Activated naive CD4-positive, alpha-beta T cell treated with anti-CD3 and anti-CD28 coated beads, Interleukin-2, amount 50 U/mL, for 24 hours (primary cell): Measurements from ENCODE around the gene C1orf185.

Experiments
- H3K27ac Mint-ChIP-seq: one replicate; pipeline ENCODE4 v1.8.0; 2021; ENCODE audit warnings: mild to moderate bottlenecking, mixed read lengths
- H3K27me3 Mint-ChIP-seq: one replicate; pipeline ENCODE4 v1.8.0; 2021; ENCODE audit warnings: mixed read lengths
- H3K36me3 Mint-ChIP-seq: one replicate; pipeline ENCODE4 v1.8.0; 2021; ENCODE audit warnings: mixed read lengths
- H3K4me1 Mint-ChIP-seq: one replicate; pipeline ENCODE4 v1.8.0; 2021; ENCODE audit warnings: mixed read lengths
- H3K4me3 Mint-ChIP-seq: one replicate; pipeline ENCODE4 v1.8.0; 2021; ENCODE audit warnings: mild to moderate bottlenecking, mixed read lengths
- H3K9me3 Mint-ChIP-seq: one replicate; pipeline ENCODE4 v1.8.0; 2021; ENCODE audit warnings: mixed read lengths

The C1orf185 gene

DNA sequence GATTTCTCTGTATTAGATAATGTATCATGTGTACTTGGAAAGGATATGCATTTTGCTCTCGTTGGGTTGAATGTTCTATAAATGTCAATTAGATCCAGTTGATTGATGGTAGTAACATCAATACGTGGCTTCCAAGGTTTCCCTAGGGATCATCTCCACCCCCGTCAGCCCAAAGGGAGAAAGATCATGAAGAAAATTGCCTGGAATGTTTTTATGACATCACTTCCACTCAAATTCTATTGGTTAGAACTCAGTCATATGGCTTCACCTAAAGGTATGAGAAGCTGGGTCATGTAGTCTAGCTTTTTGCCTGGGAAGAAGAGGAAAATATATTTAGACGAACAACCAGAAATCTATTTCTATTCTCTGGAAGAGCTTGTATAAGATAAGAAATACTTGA, at the start of gene C1orf185:
TSS of gene C1orf185 (plus strand) at position 253 of the 400 bp plus-strand sequence. CDS start at position 259, 6 bp downstream.
- no peak within 1 kb of the TSS for H3K27ac Mint-ChIP-seq
- H3K27me3 Mint-ChIP-seq, result peaks cover 9% of the 10 kb centered on the region
- H3K9me3 Mint-ChIP-seq, result no peaks in the 10 kb centered on the region
- no peaks in the 10 kb centered on the region for H3K36me3 Mint-ChIP-seq
- H3K4me1 Mint-ChIP-seq, result no peaks in the 10 kb centered on the region
- no peak within 1 kb of the TSS for H3K4me3 Mint-ChIP-seq

DNA sequence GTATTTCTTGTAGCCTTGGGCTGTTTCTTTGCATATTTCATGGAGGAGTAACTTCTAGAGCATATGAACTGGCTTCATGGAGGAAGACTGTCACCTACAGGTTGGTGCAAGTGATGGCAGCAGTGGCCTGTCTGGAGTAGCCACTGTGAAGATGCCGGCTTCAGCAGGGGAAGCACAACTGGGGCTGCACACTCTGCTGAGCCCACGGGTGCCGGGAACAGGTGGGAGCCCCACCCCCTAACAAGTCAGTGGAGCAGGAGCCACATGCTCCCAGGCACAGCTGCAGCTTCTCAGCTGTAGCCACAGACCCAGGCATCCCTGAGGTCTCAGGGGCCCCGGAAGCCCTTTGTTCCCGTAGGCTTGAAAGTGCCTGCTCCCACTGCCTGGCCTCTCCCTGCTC, 43.2 kb upstream of the C1orf185 start:
- H3K27ac Mint-ChIP-seq, result no peak overlapping the region
- H3K27me3 Mint-ChIP-seq, result peaks cover 14% of the 10 kb centered on the region
- no peaks in the 10 kb centered on the region for H3K4me1 Mint-ChIP-seq
- H3K4me3 Mint-ChIP-seq, result no peak overlapping the region
- H3K36me3 Mint-ChIP-seq, result peaks cover 5% of the 10 kb centered on the region
- H3K9me3 Mint-ChIP-seq, result peaks cover 13% of the 10 kb centered on the region

- peaks cover 16% of the 10 kb centered on the region for H3K27me3 Mint-ChIP-seq
- H3K4me1 Mint-ChIP-seq, result no peaks in the 10 kb centered on the region
- H3K27ac Mint-ChIP-seq, result no peak overlapping the region
- peaks cover 5% of the 10 kb centered on the region for H3K36me3 Mint-ChIP-seq
- no peak overlapping the region for H3K4me3 Mint-ChIP-seq
- H3K9me3 Mint-ChIP-seq, result peaks cover 13% of the 10 kb centered on the region
Observed at GRCh38 chr1:51061231-51061918, 40.7 kb upstream of the C1orf185 start.

DNA sequence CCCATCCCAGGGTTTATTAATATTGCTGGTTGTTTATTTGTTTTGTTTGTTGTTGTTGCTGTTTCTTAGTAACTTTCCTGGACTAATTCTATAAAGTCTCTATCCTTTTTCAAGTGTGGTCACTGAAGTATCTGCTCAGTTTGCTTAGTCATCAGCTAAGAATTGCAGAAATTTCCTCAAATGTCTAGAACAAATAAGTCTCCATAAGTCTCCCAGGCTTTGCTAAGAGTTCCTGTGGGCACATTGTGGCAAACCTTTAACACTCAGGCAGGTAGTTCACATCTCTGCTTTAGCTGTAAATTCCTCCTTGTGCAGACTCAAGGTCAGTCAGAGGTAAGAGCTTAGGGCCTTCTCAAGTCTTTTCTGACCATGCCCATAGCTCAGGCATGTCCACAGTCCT, 38.9 kb upstream of the C1orf185 start:
- H3K4me1 Mint-ChIP-seq, result no peaks in the 10 kb centered on the region
- H3K4me3 Mint-ChIP-seq, result no peak overlapping the region
- H3K27me3 Mint-ChIP-seq, result peaks cover 17% of the 10 kb centered on the region
- H3K9me3 Mint-ChIP-seq, result peaks cover 9% of the 10 kb centered on the region
- H3K27ac Mint-ChIP-seq, result no peak overlapping the region
- peaks cover 3% of the 10 kb centered on the region for H3K36me3 Mint-ChIP-seq

DNA sequence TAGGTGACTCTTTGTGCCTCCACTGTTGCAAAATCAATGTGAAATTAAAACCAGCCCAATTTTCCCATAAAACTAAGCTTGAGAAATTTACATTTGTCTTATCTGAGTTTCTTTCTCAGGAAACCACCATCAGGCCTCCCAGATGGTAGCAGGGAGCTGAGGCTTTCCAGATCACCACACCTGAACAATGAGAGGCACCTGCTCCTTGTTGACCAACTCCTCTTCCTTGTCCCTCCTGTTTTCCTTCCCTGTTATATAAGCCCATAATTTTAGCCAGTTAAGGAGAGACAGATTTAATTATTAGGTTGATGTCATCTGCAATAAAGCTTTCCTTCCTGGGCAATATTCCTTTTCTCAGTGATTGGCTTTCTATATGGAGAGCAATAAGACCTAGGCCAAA, 32.0 kb upstream of the C1orf185 start:
- no peak overlapping the region for H3K27ac Mint-ChIP-seq
- no peaks in the 10 kb centered on the region for H3K4me1 Mint-ChIP-seq

GRCh38 chr1:51070640-51071039, 31.4 kb upstream of the C1orf185 start:
- H3K9me3 Mint-ChIP-seq, result no peaks in the 10 kb centered on the region
- H3K4me1 Mint-ChIP-seq, result no peaks in the 10 kb centered on the region
- peaks cover 17% of the 10 kb centered on the region for H3K27me3 Mint-ChIP-seq
- no peak overlapping the region for H3K27ac Mint-ChIP-seq
- no peak overlapping the region for H3K4me3 Mint-ChIP-seq
- no peaks in the 10 kb centered on the region for H3K36me3 Mint-ChIP-seq

More for the DNA sequence above, 32.0 kb upstream of the C1orf185 start:
- Mint-ChIP-seq H3K4me3 (no peak overlapping the region), H3K27me3 (peaks cover 16% of the 10 kb centered on the region), H3K36me3 (no peaks in the 10 kb centered on the region), H3K9me3 (no peaks in the 10 kb centered on the region)

DNA sequence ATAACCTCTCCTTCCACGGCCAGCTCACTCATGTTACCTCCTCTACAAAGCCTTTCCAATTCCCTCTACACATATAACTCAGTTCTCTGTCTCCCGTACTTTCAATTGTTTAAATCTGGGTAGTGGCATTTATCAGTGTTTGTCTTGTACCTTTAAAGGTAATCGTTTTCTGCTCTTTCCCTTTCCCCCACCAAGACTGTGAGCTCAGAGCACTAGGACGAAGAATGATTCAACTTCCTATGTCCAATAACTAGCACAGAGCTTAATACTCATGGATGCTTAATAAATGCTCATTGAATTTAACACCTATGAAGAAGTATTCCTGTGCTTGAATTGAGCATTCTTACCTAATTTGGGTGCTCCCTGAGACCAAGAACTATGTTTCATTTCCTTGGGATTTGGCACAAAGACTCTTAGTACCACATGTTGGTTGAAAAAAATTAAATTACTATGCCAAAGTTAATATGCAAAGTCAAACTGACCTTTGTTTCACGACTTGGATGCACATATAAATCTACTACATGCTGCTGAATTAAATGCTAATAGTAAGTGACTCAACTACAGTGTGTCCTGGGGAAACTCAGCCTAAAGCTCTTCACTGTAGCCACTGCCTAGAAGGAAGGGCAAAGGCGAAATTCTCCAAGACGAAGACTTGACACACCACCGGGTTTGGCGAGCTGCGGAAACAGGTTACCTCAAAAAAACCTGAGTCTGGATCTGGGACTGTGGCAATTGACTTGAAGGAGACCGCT, 30.6 kb upstream of the C1orf185 start:
- Mint-ChIP-seq H3K27ac (no peak overlapping the region), H3K36me3 (no peaks in the 10 kb centered on the region), H3K27me3 (peaks cover 14% of the 10 kb centered on the region), H3K4me1 (no peaks in the 10 kb centered on the region), H3K4me3 (no peak overlapping the region), H3K9me3 (no peaks in the 10 kb centered on the region)

DNA sequence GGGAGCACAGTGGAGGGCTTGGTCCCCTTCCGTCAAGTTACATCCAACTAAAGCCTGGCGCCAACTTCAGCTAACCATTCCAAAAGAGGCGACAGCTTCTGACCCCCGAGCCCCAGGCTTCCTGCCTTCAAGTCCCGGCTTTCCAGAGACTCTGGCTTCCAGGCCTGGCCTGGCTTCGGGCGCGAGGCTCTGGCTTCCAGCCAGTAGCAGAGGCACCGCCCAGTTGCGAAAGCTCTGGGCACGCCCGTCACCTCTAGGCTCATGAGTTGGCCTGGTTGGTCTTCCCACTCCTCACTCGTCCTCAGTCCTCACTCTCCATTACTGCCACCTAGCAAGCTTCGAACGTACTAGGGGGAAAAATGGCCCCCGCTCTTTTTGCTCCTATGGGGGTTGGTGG, 30.0 kb upstream of the C1orf185 start:
- H3K36me3 Mint-ChIP-seq, result no peaks in the 10 kb centered on the region
- no peaks in the 10 kb centered on the region for H3K9me3 Mint-ChIP-seq
- H3K4me1 Mint-ChIP-seq, result no peaks in the 10 kb centered on the region
- peaks cover 14% of the 10 kb centered on the region for H3K27me3 Mint-ChIP-seq
- H3K27ac Mint-ChIP-seq, result no peak overlapping the region
- H3K4me3 Mint-ChIP-seq, result no peak overlapping the region

- Mint-ChIP-seq H3K4me3 (no peak overlapping the region), H3K9me3 (no peaks in the 10 kb centered on the region), H3K4me1 (no peaks in the 10 kb centered on the region), H3K27ac (no peak overlapping the region), H3K27me3 (peaks cover 11% of the 10 kb centered on the region), H3K36me3 (no peaks in the 10 kb centered on the region)
Observed at GRCh38 chr1:51072651-51073050, 29.4 kb upstream of the C1orf185 start.

DNA sequence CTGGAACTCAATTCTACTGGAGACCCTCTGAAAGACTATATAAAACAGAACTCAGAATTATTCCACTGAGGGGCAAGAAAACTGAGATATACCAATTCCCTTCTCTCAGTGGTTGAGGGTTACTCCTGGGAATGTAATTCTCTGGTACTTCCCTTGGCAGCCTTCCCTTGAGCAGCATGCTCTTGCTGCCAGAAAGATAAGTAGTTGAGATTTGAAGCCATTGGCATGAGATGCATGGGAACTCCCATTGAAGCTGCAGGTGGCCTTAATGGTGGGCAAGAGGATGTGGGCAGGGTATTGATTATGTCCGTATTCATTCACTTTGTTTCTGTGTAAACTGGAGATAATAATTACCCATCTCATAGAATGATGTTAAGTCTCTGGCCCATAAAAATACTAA, 28.6 kb upstream of the C1orf185 start:
- Mint-ChIP-seq H3K36me3 (no peaks in the 10 kb centered on the region), H3K9me3 (no peaks in the 10 kb centered on the region), H3K27me3 (peaks cover 9% of the 10 kb centered on the region), H3K4me3 (no peak overlapping the region), H3K27ac (no peak overlapping the region), H3K4me1 (no peaks in the 10 kb centered on the region)

DNA sequence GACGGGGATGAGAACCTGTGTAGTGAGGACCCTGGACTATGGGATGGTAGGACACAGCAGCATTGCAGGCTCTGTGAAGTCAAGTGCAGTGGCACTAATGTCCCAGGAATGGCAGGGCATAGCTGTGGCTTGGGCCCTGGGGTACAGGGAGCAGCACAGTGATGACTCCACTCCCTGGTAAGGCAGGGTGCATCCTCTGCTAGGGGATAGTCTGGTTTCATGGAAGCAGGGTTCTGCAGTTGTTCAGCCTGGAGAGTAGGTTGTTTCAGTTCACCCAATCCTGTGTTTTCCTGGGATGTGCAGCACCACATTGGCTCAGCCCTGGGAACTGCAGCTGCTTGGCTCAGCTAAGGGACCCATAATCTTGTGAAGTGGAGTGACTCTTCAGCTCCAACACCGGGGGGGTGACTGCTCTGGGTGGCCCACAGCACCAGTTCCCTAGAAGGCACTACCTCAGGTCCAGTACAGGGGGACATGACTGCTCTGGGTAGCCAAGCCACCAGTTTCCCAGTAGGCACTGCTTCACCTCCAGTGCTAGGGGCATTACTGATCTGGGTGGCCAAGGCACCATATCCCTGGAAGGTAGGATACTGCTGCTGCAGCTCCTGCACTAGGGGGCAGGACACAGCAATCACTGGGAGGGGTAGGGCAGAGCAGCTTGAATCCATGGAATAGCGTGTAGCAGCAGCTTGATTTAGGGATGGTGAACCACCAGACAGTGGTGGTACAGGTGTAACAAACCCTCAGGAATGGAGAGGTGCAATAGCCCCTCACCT, 15.3 kb upstream of the C1orf185 start:
- H3K36me3 Mint-ChIP-seq, result peaks cover 4% of the 10 kb centered on the region
- H3K27ac Mint-ChIP-seq, result no peak overlapping the region
- no peaks in the 10 kb centered on the region for H3K9me3 Mint-ChIP-seq
- H3K27me3 Mint-ChIP-seq, result peaks cover 40% of the 10 kb centered on the region
- no peaks in the 10 kb centered on the region for H3K4me1 Mint-ChIP-seq
- H3K4me3 Mint-ChIP-seq, result no peak overlapping the region

DNA sequence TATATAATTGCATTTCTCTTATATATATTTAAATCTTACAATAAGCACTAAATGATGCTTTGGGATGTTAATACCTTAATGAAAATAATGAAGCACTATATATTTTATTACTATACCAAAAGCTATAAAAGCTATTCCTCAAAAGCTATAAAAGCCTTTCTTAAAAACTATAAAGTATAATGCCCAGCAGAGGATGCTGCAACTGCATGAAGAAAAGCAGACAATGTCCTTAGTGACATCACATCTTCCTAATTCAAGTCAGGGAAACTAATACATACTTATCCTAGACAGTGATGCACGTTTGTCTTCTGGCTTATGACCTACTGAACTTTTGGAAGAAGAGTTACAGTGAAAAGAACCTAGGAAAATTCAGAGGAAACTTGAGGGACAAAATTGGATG, 13.6 kb upstream of the C1orf185 start:
- peaks cover 35% of the 10 kb centered on the region for H3K27me3 Mint-ChIP-seq
- H3K36me3 Mint-ChIP-seq, result peaks cover 4% of the 10 kb centered on the region
- no peaks in the 10 kb centered on the region for H3K4me1 Mint-ChIP-seq
- H3K9me3 Mint-ChIP-seq, result peaks cover 8% of the 10 kb centered on the region
- no peak overlapping the region for H3K27ac Mint-ChIP-seq
- no peak overlapping the region for H3K4me3 Mint-ChIP-seq

GRCh38 chr1:51093581-51093980, 8.4 kb upstream of the C1orf185 start:
- no peak overlapping the region for H3K4me3 Mint-ChIP-seq
- no peaks in the 10 kb centered on the region for H3K4me1 Mint-ChIP-seq
- peaks cover 4% of the 10 kb centered on the region for H3K36me3 Mint-ChIP-seq
- peaks cover 20% of the 10 kb centered on the region for H3K9me3 Mint-ChIP-seq
- H3K27ac Mint-ChIP-seq, result no peak overlapping the region
- H3K27me3 Mint-ChIP-seq, result peaks cover 47% of the 10 kb centered on the region

DNA sequence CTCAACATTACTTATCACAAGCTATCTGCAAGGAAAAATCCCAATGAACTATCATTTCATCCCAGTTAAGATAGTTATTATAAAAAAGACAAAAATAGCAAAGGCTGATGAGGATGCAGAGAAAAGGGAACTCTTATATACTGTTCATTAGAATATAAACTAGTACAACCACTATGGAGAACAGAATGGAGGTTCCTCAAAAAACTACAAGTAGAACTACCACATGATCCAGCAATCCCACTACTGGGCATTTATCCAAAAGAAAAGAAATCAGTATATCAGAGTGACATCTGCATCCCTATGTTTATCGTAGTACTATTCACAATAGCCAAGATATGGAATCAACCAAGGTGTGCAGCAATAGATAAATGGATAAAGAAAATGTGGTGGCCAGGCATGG, 4.9 kb upstream of the C1orf185 start:
- peaks cover 20% of the 10 kb centered on the region for H3K9me3 Mint-ChIP-seq
- no peak overlapping the region for H3K4me3 Mint-ChIP-seq
- H3K27ac Mint-ChIP-seq, result no peak overlapping the region
- H3K27me3 Mint-ChIP-seq, result peaks cover 37% of the 10 kb centered on the region
- no peaks in the 10 kb centered on the region for H3K36me3 Mint-ChIP-seq
- no peaks in the 10 kb centered on the region for H3K4me1 Mint-ChIP-seq

- Mint-ChIP-seq H3K36me3 (no peaks in the 10 kb centered on the region), H3K9me3 (peaks cover 12% of the 10 kb centered on the region), H3K27me3 (peaks cover 19% of the 10 kb centered on the region), H3K27ac (no peak overlapping the region), H3K4me1 (no peaks in the 10 kb centered on the region), H3K4me3 (no peak overlapping the region)
Observed at GRCh38 chr1:51100264-51100880, 1.7 kb upstream of the C1orf185 start.
